ENCODE results near the gene AKT3. TPM values are rescaled to one million over a fixed set of nuclear protein-coding genes. Genes with fewer than 3 reads are reported as not detected.

Gene AKT3
- total and polyA plus RNA-seq, 2 of the 8 experiments (the other 6 are each of a cell fraction or from before 2014, with no cell fraction given) = 6.0 to 36.4 TPM

GRCh38 chr1:243489681-243490546 lies 360.1 kb downstream of the AKT3 start:
- no peaks in the 10 kb centered on the region for H3K79me1 ChIP-seq (ENCODE audit: low read depth, low read length)
- H3K4ac ChIP-seq (replicated peaks; ENCODE audit: insufficient read length, low read depth, low read length) = peak overlapping the region; percentile 99
- H3K56ac ChIP-seq (replicated peaks; ENCODE audit: insufficient read length, low read depth, low read length) = peak overlapping the region; percentile 32
- peak overlapping the region; percentile 75; the same call in 1 of the 2 replicates for H3K27ac ChIP-seq (ENCODE audit: low read depth, low read length)
- no peaks in the 10 kb centered on the region for H4K20me1 ChIP-seq (replicated peaks in 1 of 2; ENCODE audit: control insufficient read depth in 1 of 2, insufficient read depth in 2 of 2, low read length in 2 of 2)
- no peaks in the 10 kb centered on the region; a peak in 1 of 4 replicates for H3K9me3 ChIP-seq (ENCODE audit: insufficient read depth in 2 of 2, low read depth in 1 of 2, low read length in 1 of 2)
- no peaks in the 10 kb centered on the region for H3K36me3 ChIP-seq (ENCODE audit: control insufficient read depth in 2 of 4, insufficient read depth in 4 of 4, low read length in 3 of 4)
- H3K4me2 ChIP-seq (ENCODE audit: insufficient read depth in 1 of 2, low read depth in 2 of 2, low read length in 2 of 2) = peak overlapping the region; percentile 38 to 44; a peak in 2 of 4 replicates
- peaks cover 21 to 43% (median 33%) of the 10 kb centered on the region in 4 experiments for H3K4me1 ChIP-seq (replicated peaks in 1 of 4; ENCODE audit: control insufficient read depth in 3 of 4, insufficient read depth in 4 of 4, low read length in 3 of 4)
- peak overlapping the region; percentile 95 for H2BK12ac ChIP-seq (ENCODE audit: low read depth, low read length)
- no peaks in the 10 kb centered on the region for H3K23me2 ChIP-seq (ENCODE audit: low read depth, low read length)
- H2AK5ac ChIP-seq (ENCODE audit: low read depth, low read length) = peak overlapping the region; percentile 98; the same call in 1 of the 2 replicates
- FAIRE-seq (peak; percentile 68), DNase-seq (ENCODE audit: low read depth in 1 of 2, low spot score in 2 of 2) (no peak)
- peak overlapping the region; percentile 96 for H4K91ac ChIP-seq (replicated peaks; ENCODE audit: insufficient read length, low read length)
- H3K27me3 ChIP-seq (replicated peaks in 1 of 4; ENCODE audit: control insufficient read depth in 3 of 4, extremely low read depth in 1 of 4, insufficient read depth in 3 of 4, low read length in 3 of 4) = no peaks in the 10 kb centered on the region
- CTCF ChIA-PET (ENCODE audit: partially characterized antibody) = interaction anchor here (0.7 to 1.8 kb wide), 4 partner anchors 13 to 36 kb away, joined by 3 to 7 read pairs (median 5); no protein-coding TSS in a partner anchor
- H3K9ac ChIP-seq (replicated peaks in 1 of 4; ENCODE audit: extremely low read depth in 1 of 4, low read depth in 3 of 4, low read length in 3 of 4) = no peak overlapping the region
- H3K4me3 ChIP-seq (ENCODE audit: extremely low read depth in 1 of 4, insufficient read depth in 2 of 4, low read depth in 3 of 4, low read length in 4 of 4) = no peak overlapping the region
- WGBS, 2 experiments (ENCODE audit: extremely low coverage in 1 of 2, insufficient coverage in 1 of 2, insufficient read length in 1 of 2, insufficient replicate concordance in 2 of 2, low coverage in 1 of 2, low lambda C conversion rate in 2 of 2, missing lambda C conversion rate in 1 of 2) = 51% methylated on average over 21 of the region's 21 CpGs; no CpG with 5 or more reads in 1 of the 2 experiments
- TF ChIP-seq POLR2A (IDR thresholded peaks at IDR 0.05; ENCODE audit: control extremely low read depth in 1 of 2, low read depth in 2 of 2, low read length in 2 of 2) (no peak), BCL11A (IDR thresholded peaks at IDR 0.05; ENCODE audit: low read depth in 2 of 2, low read length in 2 of 2) (no peak), RBBP5 (IDR thresholded peaks at IDR 0.05; ENCODE audit: borderline replicate concordance, low read depth, low read length) (no peak)
- peak overlapping the region; percentile 40; the same call in 1 of the 2 replicates for H2BK15ac ChIP-seq (ENCODE audit: low read length)
- no peaks in the 10 kb centered on the region for H3K79me2 ChIP-seq (ENCODE audit: control insufficient read depth in 1 of 2, insufficient read depth in 2 of 2, low read length in 2 of 2)
- H3K18ac ChIP-seq (ENCODE audit: extremely low read depth, low read length) = peak overlapping the region; percentile 98
- H3K23ac ChIP-seq (ENCODE audit: insufficient read length) = no peak overlapping the region
- H3K14ac ChIP-seq (ENCODE audit: insufficient read length) = no peak overlapping the region
- peak overlapping the region; percentile 97 for H2BK5ac ChIP-seq (ENCODE audit: low read depth, low read length)
- no peak overlapping the region for H2AFZ ChIP-seq (ENCODE audit: low read length)
- H4K5ac ChIP-seq (ENCODE audit: insufficient read length, low read depth, low read length) = peak overlapping the region; percentile 24
- POLR2A ChIA-PET (ENCODE audit: partially characterized antibody) = no interaction called here
- no peak overlapping the region for H4K8ac ChIP-seq (ENCODE audit: extremely low read depth, insufficient read depth, low read length)
- H2BK120ac ChIP-seq (replicated peaks; ENCODE audit: low read depth, low read length) = peak overlapping the region; percentile 94
- H2BK20ac ChIP-seq (ENCODE audit: low read length) = peak overlapping the region; percentile 98

All from H1 (cell line).